H1 (cell line): ENCODE measurements around the gene USP13. TPM values are rescaled to one million over a fixed set of nuclear protein-coding genes. Genes with fewer than 3 reads are reported as not detected.

Source experiments
- CBX8 ChIP-seq: fragments of 300-800, 300-1000 bp; sonication (generic); IDR thresholded peaks from 2 replicates; pipeline ENCODE4 v1.7.1; 2016; ENCODE audit warnings: low read depth, low read length, borderline replicate concordance
- CHD2 ChIP-seq: IDR thresholded peaks from 2 replicates; pipeline ENCODE4 v1.6.1; 2012; ENCODE audit warnings: low read length, improper control_type of control experiment
- KDM1A ChIP-seq: fragments of 200-600, 300-600 bp; sonication (generic); IDR thresholded peaks from 2 replicates; pipeline ENCODE4 v1.7.1; 2016; ENCODE audit warnings: mild to moderate bottlenecking, low read length, borderline replicate concordance
- MAFK ChIP-seq: IDR thresholded peaks from 2 replicates; pipeline ENCODE4 v1.6.1; 2012; ENCODE audit warnings: low read depth, mild to moderate bottlenecking, improper control_type of control experiment, low read length
- POLR2A ChIP-seq, 2 experiments: IDR thresholded peaks; 1 replicate in 1 of 2; 2 replicates in 1 of 2; pipeline ENCODE4 v1.6.1; 2011; ENCODE audit warnings: low read depth in 2 of 2, low read length in 2 of 2, mild to moderate bottlenecking in 2 of 2; ENCODE audit errors: control extremely low read depth in 1 of 2
- TAF1 ChIP-seq: IDR thresholded peaks from 2 replicates; pipeline ENCODE4 v1.6.1; 2011; ENCODE audit warnings: mild to moderate bottlenecking, low read depth, low read length
- polyA plus RNA-seq, 7 experiments: library from polyadenylated mRNA; depleted of rRNA in 3 of 7; stranded (reverse) in 5 of 7; unstranded in 2 of 7; fragments of >200 nt in 5 of 7; fragments of 200-250 nt in 2 of 7; gene quantifications; 1 replicate in 5 of 7; 2 replicates in 1 of 7; 4 replicates in 1 of 7; pipeline versions ENCODE4 v1.2.1 to v1.2.3, GENCODE V29; 2011 to 2013; ENCODE audit warnings: missing spikeins in 2 of 7, mixed read lengths in 2 of 7
- total RNA-seq: library from RNA; stranded (reverse); fragmentation: NEBNext Ultra II Directional; extraction: Animal tissue kit (Norgen Biotek cat#: 25700); gene quantifications from 2 replicates; pipeline ENCODE4 v1.2.1, GENCODE V29; 2021

Gene USP13
- total and polyA plus RNA-seq, 2 of the 8 experiments (the other 6 are each of a cell fraction or from before 2014, with no cell fraction given) = 7.9 to 25.9 TPM

DNA sequence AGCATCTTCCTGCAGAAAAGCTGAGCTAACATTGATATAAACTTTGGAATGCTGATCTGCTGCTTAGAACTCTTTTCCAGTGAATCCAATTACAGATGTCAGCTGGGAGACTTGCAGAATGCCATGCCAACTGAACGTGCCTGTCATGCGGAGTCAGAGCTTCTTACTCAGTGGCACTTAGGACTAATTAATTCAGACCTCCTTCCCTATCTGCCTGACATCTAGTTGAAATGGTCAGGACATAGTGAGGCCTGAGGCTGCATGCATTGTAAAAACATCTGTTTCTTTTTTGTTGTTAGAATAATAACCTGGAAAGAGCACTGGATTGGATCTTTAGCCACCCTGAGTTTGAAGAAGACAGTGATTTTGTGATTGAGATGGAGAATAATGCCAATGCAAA is 112.6 kb downstream of the USP13 start (continued):
- TF ChIP-seq MAFK = no peak
- no peak for TF ChIP-seq CBX8
- TF ChIP-seq TAF1 = no peak
- TF ChIP-seq CHD2 = no peak
- no peak for TF ChIP-seq KDM1A
- TF ChIP-seq POLR2A (IDR thresholded peaks at IDR 0.05; ENCODE audit: control extremely low read depth in 1 of 2, low read depth in 2 of 2, low read length in 2 of 2) = no peak
